SK-N-SH (cell line): ENCODE results near the gene OSBPL2.

Source experiments
- CTCF ChIP-seq: fragments of 200-600 bp; sonication (generic); IDR thresholded peaks from 2 replicates; pipeline ENCODE4 v1.6.1; 2017; ENCODE audit warnings: antibody characterized with exemption, mild to moderate bottlenecking, moderate library complexity
- ELF1 ChIP-seq: IDR thresholded peaks from 2 replicates; pipeline ENCODE4 v1.4.0; 2012
- MEF2A ChIP-seq: IDR thresholded peaks from 2 replicates; pipeline ENCODE4 v1.4.0; 2012; ENCODE audit warnings: low read depth, borderline replicate concordance
- RFX5 ChIP-seq: IDR thresholded peaks from 2 replicates; pipeline ENCODE4 v1.6.1; 2012; ENCODE audit warnings: mild to moderate bottlenecking, improper control_type of control experiment, low read length
- TCF12 ChIP-seq: IDR thresholded peaks from 2 replicates; pipeline ENCODE4 v1.4.0; 2012
- TF ChIP-seq, protein P1 (sequence below): IDR thresholded peaks from 2 replicates; pipeline ENCODE4 v1.6.1; 2012; ENCODE audit warnings: mild to moderate bottlenecking, low read depth, low read length, moderate library complexity
- TF ChIP-seq, protein P2 (sequence below): IDR thresholded peaks from 2 replicates; pipeline ENCODE4 v1.4.0; 2012; ENCODE audit warnings: low read depth

DNA sequence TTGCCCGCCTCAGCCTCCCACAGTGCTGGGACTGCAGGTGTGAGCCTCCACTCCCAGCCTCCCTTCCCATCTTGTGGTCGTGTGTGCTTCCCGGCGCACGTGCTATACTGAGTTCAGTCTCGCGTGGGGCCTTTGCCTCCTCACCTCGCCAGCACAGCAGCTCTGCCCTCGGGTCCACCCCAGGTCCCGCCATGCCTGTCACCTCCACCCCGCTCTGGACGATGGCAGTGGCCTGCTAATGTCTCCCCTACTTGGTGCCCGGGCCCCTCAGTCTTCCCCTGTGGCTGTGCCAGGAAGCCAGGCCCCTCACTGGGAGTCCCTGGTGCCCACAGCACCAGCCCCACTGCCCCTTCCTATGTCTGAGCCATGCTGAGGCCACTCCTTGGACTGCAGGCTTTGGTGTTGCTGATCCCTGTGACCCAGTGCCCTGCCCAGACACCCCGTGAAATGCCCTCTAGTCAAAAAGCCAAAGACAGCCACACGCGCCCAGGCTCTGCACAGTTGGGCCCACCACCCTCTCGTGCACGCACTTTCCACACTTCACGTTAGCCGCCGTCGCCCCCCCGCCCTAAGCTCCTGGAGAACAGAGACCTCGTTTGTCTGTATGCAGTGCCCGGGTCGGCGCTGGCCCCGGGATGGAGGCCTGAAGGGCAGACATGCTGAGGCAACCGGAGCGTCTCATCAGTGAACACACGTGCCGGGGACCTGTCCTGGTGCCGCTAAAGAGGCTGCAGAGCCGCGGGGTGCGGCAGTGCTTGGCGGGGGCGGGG is 32.5 kb upstream of the OSBPL2 start:
- no peak for TF ChIP-seq CTCF
- TF ChIP-seq, protein P1, sequence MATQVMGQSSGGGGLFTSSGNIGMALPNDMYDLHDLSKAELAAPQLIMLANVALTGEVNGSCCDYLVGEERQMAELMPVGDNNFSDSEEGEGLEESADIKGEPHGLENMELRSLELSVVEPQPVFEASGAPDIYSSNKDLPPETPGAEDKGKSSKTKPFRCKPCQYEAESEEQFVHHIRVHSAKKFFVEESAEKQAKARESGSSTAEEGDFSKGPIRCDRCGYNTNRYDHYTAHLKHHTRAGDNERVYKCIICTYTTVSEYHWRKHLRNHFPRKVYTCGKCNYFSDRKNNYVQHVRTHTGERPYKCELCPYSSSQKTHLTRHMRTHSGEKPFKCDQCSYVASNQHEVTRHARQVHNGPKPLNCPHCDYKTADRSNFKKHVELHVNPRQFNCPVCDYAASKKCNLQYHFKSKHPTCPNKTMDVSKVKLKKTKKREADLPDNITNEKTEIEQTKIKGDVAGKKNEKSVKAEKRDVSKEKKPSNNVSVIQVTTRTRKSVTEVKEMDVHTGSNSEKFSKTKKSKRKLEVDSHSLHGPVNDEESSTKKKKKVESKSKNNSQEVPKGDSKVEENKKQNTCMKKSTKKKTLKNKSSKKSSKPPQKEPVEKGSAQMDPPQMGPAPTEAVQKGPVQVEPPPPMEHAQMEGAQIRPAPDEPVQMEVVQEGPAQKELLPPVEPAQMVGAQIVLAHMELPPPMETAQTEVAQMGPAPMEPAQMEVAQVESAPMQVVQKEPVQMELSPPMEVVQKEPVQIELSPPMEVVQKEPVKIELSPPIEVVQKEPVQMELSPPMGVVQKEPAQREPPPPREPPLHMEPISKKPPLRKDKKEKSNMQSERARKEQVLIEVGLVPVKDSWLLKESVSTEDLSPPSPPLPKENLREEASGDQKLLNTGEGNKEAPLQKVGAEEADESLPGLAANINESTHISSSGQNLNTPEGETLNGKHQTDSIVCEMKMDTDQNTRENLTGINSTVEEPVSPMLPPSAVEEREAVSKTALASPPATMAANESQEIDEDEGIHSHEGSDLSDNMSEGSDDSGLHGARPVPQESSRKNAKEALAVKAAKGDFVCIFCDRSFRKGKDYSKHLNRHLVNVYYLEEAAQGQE = no peak
- TF ChIP-seq ELF1 = no peak
- TF ChIP-seq TCF12 = no peak
- no peak for TF ChIP-seq MEF2A
- TF ChIP-seq, protein P2, sequence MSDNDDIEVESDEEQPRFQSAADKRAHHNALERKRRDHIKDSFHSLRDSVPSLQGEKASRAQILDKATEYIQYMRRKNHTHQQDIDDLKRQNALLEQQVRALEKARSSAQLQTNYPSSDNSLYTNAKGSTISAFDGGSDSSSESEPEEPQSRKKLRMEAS = no peak
- TF ChIP-seq RFX5 = no peak
